Vagina (tissue), 2 donors: Measurements from ENCODE around the gene TPSAB1.

Experiments
- POLR2A ChIP-seq, 2 donors: fragments of 450-650 bp; IDR thresholded peaks; one replicate each; pipeline ENCODE4 v1.6.1; 2017; ENCODE audit warnings: antibody characterized with exemption in 2 of 2, mild to moderate bottlenecking in 2 of 2, moderate library complexity in 2 of 2
- POLR2AphosphoS5 ChIP-seq, 2 donors: sonication (generic); formaldehyde crosslinking; IDR thresholded peaks; one replicate each; pipeline ENCODE4 v1.9.0; 2017; ENCODE audit warnings: antibody characterized with exemption in 2 of 2, mild to moderate bottlenecking in 2 of 2, low read depth in 1 of 2; ENCODE audit not compliant: insufficient read depth in 1 of 2
- TF ChIP-seq, protein P1 (sequence below), 3 experiments: fragments of 450-650 bp in 2 of 3; fragments of 200-600 bp in 1 of 3; sonication (generic) in 1 of 3; IDR thresholded peaks; one replicate each; pipeline ENCODE4 v1.5.1; 2017 to 2019; ENCODE audit warnings: antibody characterized with exemption in 3 of 3, mild to moderate bottlenecking in 2 of 3, moderate library complexity in 2 of 3

DNA sequence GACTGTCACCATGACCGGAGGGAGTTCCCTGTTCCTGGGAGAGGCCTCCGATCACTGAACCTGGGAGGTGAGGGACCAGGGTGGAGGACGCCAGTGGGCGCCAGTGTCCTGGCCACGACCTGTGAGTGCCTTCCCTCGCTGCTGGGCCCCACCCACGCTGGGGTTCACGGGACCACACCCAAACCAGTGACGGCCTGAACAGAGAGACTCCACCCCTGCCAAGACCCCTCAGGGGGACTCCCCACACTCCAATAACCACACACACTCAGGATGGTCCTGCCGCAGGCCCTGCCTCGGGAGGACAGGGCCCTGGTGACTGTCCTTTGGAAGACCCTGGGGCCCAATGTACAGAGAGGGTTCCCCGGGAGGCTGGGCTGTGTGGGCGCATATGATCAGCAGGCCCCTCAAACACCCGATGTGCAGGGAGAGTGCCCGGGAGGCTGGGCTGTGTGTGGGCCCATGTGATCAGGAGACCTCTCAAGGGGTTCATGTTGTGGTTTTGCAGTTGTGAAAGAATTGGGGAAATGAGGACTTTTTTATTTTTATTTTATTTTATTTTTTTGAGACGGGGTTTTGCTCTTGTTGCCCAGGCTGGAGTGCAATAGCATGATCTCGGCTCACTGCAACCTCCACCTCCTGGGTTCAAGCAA, 41.9 kb downstream of the TPSAB1 start:
- TF ChIP-seq, protein P1, sequence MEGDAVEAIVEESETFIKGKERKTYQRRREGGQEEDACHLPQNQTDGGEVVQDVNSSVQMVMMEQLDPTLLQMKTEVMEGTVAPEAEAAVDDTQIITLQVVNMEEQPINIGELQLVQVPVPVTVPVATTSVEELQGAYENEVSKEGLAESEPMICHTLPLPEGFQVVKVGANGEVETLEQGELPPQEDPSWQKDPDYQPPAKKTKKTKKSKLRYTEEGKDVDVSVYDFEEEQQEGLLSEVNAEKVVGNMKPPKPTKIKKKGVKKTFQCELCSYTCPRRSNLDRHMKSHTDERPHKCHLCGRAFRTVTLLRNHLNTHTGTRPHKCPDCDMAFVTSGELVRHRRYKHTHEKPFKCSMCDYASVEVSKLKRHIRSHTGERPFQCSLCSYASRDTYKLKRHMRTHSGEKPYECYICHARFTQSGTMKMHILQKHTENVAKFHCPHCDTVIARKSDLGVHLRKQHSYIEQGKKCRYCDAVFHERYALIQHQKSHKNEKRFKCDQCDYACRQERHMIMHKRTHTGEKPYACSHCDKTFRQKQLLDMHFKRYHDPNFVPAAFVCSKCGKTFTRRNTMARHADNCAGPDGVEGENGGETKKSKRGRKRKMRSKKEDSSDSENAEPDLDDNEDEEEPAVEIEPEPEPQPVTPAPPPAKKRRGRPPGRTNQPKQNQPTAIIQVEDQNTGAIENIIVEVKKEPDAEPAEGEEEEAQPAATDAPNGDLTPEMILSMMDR (IDR thresholded peaks at IDR 0.05), result no peak
- TF ChIP-seq POLR2AphosphoS5 (IDR thresholded peaks at IDR 0.05; ENCODE audit: insufficient read depth in 1 of 2, low read depth in 1 of 2) (no peak), POLR2A (IDR thresholded peaks at IDR 0.05) (no peak)
